ENCODE results near the gene ARHGAP8. TPM values are rescaled to one million over a fixed set of nuclear protein-coding genes. Genes with fewer than 3 reads are reported as not detected.

Gene ARHGAP8
- total and polyA plus RNA-seq, 2 donors (not counting 1 experiment from before 2014, with no cell fraction given): 0.37 TPM; not detected in 1

DNA sequence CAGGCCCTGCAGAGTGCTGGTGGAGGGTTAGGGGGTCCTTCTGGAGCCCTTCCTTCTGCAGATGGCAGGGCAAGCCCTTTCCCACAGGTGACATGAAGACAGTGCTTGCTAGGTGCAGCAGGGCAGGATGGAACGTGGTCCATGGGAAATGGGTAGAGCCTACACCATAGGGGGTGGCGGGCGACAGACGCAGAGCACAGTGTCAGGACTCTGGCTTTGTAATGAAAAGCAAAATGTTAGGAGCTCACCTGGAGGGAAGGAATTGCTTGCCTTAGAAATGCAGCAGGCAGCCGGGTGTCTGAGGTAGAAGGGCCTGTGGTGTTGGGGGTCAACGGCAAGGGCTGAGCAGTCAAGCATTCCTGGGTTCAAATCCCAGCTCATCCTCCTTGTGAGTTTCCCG is 54.9 kb downstream of the ARHGAP8 start:
- H3K4me1 ChIP-seq (ENCODE audit: control insufficient read depth in 2 of 2, insufficient read depth in 2 of 2, low read length in 2 of 2): no peaks in the 10 kb centered on the region
- intact Hi-C loops (cut with micrococcal nuclease): no loop called here
- no peaks in the 10 kb centered on the region for H3K36me3 ChIP-seq (replicated peaks in 1 of 2; ENCODE audit: control extremely low read depth in 1 of 2, control insufficient read depth in 1 of 2, extremely low read depth in 1 of 2, insufficient read depth in 2 of 2, low read length in 1 of 2)
- H3K79me2 ChIP-seq (ENCODE audit: control insufficient read depth, insufficient read depth, low read length): no peaks in the 10 kb centered on the region
- no peaks in the 10 kb centered on the region for H3K4me1 Mint-ChIP-seq
- POLR2A ChIA-PET: no interaction called here
- no peak for ATAC-seq (ENCODE audit: low read depth)
- TF ChIP-seq CTCF (IDR thresholded peaks at IDR 0.05) (no peak), EZH2 (IDR thresholded peaks at IDR 0.05; ENCODE audit: borderline replicate concordance, insufficient read depth, low read depth, low read length, poor library complexity, severe bottlenecking) (no peak)
- no peak for DNase-seq
- H3K27me3 ChIP-seq (replicated peaks in 1 of 4; ENCODE audit: control extremely low read depth in 1 of 4, control insufficient read depth in 3 of 4, insufficient read depth in 4 of 4, low read length in 3 of 4): no peaks in the 10 kb centered on the region
- no peak overlapping the region for H3K4me2 ChIP-seq (replicated peaks; ENCODE audit: low read depth, low read length, poor library complexity, severe bottlenecking)
- H3K27ac Mint-ChIP-seq: no peak overlapping the region
- CTCF ChIA-PET: no interaction called here
- H3K27me3 Mint-ChIP-seq: peaks cover 12% of the 10 kb centered on the region
- no peak overlapping the region for H3K9ac ChIP-seq (ENCODE audit: low read length)
- H3K4me3 ChIP-seq (ENCODE audit: control extremely low read depth in 1 of 5, extremely low read depth in 1 of 5, insufficient read depth in 1 of 5, low read depth in 2 of 5, low read length in 4 of 5): no peak overlapping the region
- 95% methylated on average over 7 of the region's 7 CpGs for WGBS (ENCODE audit: insufficient coverage)
- no peak overlapping the region for H3K27ac ChIP-seq (ENCODE audit: low read length in 2 of 2)
- H2AFZ ChIP-seq (ENCODE audit: insufficient read depth, low read depth, low read length, poor library complexity, severe bottlenecking): no peak overlapping the region
- H3K9me3 Mint-ChIP-seq (ENCODE audit: insufficient read depth): no peaks in the 10 kb centered on the region
- no peaks in the 10 kb centered on the region for H4K20me1 ChIP-seq (ENCODE audit: control insufficient read depth, insufficient read depth, low read length, poor library complexity, severe bottlenecking)
- no peaks in the 10 kb centered on the region for H3K9me3 ChIP-seq (ENCODE audit: control extremely low read depth in 1 of 3, control insufficient read depth in 2 of 3, insufficient read depth in 1 of 3, low read length in 2 of 3)
- H3K4me3 Mint-ChIP-seq: no peak overlapping the region

GRCh38 chr22:44807915-44808690 is 55.7 kb downstream of the ARHGAP8 start:
- Mint-ChIP-seq H3K27me3 (peaks cover 8% of the 10 kb centered on the region), H3K4me1 (no peaks in the 10 kb centered on the region), H3K27ac (no peak overlapping the region), H3K9me3 (ENCODE audit: insufficient read depth) (no peaks in the 10 kb centered on the region), H3K4me3 (no peak overlapping the region)
- H3K4me1 ChIP-seq (ENCODE audit: control insufficient read depth in 2 of 2, insufficient read depth in 2 of 2, low read length in 2 of 2): no peaks in the 10 kb centered on the region
- POLR2A ChIA-PET: no interaction called here
- no peak overlapping the region for H2AFZ ChIP-seq (ENCODE audit: insufficient read depth, low read depth, low read length, poor library complexity, severe bottlenecking)
- no peak overlapping the region for H3K4me2 ChIP-seq (replicated peaks; ENCODE audit: low read depth, low read length, poor library complexity, severe bottlenecking)
- DNase-seq (no peak), ATAC-seq (ENCODE audit: low read depth) (no peak)
- no peaks in the 10 kb centered on the region for H3K79me2 ChIP-seq (ENCODE audit: control insufficient read depth, insufficient read depth, low read length)
- TF ChIP-seq EZH2 (IDR thresholded peaks at IDR 0.05; ENCODE audit: borderline replicate concordance, insufficient read depth, low read depth, low read length, poor library complexity, severe bottlenecking) (no peak), CTCF (IDR thresholded peaks at IDR 0.05) (no peak)
- H3K9ac ChIP-seq (ENCODE audit: low read length): no peak overlapping the region
- WGBS (ENCODE audit: insufficient coverage): 40% methylated on average over 8 of the region's 21 CpGs
- no peak overlapping the region for H3K27ac ChIP-seq (ENCODE audit: low read length in 2 of 2)
- H4K20me1 ChIP-seq (ENCODE audit: control insufficient read depth, insufficient read depth, low read length, poor library complexity, severe bottlenecking): no peaks in the 10 kb centered on the region
- H3K4me3 ChIP-seq (ENCODE audit: control extremely low read depth in 1 of 5, extremely low read depth in 1 of 5, insufficient read depth in 1 of 5, low read depth in 2 of 5, low read length in 4 of 5): no peak overlapping the region
- CTCF ChIA-PET: no interaction called here
- no peaks in the 10 kb centered on the region for H3K27me3 ChIP-seq (replicated peaks in 1 of 4; ENCODE audit: control extremely low read depth in 1 of 4, control insufficient read depth in 3 of 4, insufficient read depth in 4 of 4, low read length in 3 of 4)
- H3K9me3 ChIP-seq (ENCODE audit: control extremely low read depth in 1 of 3, control insufficient read depth in 2 of 3, insufficient read depth in 1 of 3, low read length in 2 of 3): no peaks in the 10 kb centered on the region
- no peaks in the 10 kb centered on the region for H3K36me3 ChIP-seq (replicated peaks in 1 of 2; ENCODE audit: control extremely low read depth in 1 of 2, control insufficient read depth in 1 of 2, extremely low read depth in 1 of 2, insufficient read depth in 2 of 2, low read length in 1 of 2)
- intact Hi-C loops (cut with micrococcal nuclease): no loop called here

Data from B cell (primary cell).